ENCODE data around the gene MPP2.

GRCh38 chr17:43849116-43849515 lies 58.2 kb downstream of the MPP2 start:
- TF ChIP-seq POLR2A (IDR thresholded peaks at IDR 0.05; ENCODE audit: low read length): no peak
- no peak for TF ChIP-seq GATA1 (IDR thresholded peaks at IDR 0.05; ENCODE audit: low read depth, low read length)
